ENCODE results near the gene CLHC1.

GRCh38 chr2:55165626-55166025, 66.5 kb downstream of the CLHC1 start:
- TF ChIP-seq CTCF (IDR thresholded peaks at IDR 0.05; ENCODE audit: insufficient read depth, low read length) (no peak), POLR2AphosphoS5 (IDR thresholded peaks at IDR 0.05; ENCODE audit: low read depth) (no peak)

Data from HL-60 (cell line).